ENCODE measurements around the gene TREML2. TPM values are rescaled to one million over a fixed set of nuclear protein-coding genes. Genes with fewer than 3 reads are reported as not detected.

TREML2 gene
- total and polyA plus RNA-seq, 9 of the 15 experiments (the other 6 are each of a cell fraction or from before 2014, with no cell fraction given) = 0.20 to 2.9 (median 1.4) TPM

DNA sequence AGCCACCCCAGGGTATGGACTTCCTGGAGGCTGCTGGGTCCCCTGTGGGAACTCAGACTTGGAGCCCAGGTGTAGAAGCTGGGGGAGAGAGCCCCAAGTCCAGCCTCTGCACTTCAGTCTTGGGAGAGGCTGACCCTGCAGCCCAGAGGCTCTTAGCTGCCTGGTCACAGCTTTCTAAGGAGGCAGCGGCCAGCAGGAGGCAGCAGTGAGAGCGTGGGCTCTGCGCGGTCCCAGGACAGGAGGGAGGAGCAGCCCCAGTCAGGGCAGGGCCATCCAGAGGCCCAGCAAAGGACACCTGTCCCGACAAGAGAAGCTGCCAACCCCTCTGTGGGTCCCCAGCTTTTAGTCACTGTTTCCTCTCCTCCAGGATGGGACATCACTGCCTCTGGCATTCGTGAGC lies 9.4 kb downstream of the TREML2 start (continued):
- TF ChIP-seq HDGF (IDR thresholded peaks at IDR 0.05) (no peak), MED1 (CRISPR knock-in tag; IDR thresholded peaks at IDR 0.05; ENCODE audit: borderline replicate concordance) (no peak), MYC (IDR thresholded peaks at IDR 0.05; ENCODE audit: low read depth, low read length) (peak; percentile 24; the same call in 1 of the 2 replicates), MYC (CRISPR knock-in tag; IDR thresholded peaks at IDR 0.05; ENCODE audit: borderline replicate concordance, low read depth) (no peak), POLR2AphosphoS2 (IDR thresholded peaks at IDR 0.05; ENCODE audit: low read length) (no peak), SIN3B (IDR thresholded peaks at IDR 0.05; ENCODE audit: low read depth) (no peak), SMC3 (conservative IDR thresholded peaks at IDR 0.05; ENCODE audit: insufficient read depth, low read depth, low read length) (peak; percentile 33; the same call in 1 of the 2 replicates), ZNF239 (CRISPR knock-in tag; IDR thresholded peaks at IDR 0.05) (no peak), PML (IDR thresholded peaks at IDR 0.05; ENCODE audit: low read length) (no peak)
- TF ChIP-seq, protein P1, sequence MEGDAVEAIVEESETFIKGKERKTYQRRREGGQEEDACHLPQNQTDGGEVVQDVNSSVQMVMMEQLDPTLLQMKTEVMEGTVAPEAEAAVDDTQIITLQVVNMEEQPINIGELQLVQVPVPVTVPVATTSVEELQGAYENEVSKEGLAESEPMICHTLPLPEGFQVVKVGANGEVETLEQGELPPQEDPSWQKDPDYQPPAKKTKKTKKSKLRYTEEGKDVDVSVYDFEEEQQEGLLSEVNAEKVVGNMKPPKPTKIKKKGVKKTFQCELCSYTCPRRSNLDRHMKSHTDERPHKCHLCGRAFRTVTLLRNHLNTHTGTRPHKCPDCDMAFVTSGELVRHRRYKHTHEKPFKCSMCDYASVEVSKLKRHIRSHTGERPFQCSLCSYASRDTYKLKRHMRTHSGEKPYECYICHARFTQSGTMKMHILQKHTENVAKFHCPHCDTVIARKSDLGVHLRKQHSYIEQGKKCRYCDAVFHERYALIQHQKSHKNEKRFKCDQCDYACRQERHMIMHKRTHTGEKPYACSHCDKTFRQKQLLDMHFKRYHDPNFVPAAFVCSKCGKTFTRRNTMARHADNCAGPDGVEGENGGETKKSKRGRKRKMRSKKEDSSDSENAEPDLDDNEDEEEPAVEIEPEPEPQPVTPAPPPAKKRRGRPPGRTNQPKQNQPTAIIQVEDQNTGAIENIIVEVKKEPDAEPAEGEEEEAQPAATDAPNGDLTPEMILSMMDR (IDR thresholded peaks at IDR 0.05 in 2 of 3, conservative IDR thresholded peaks at IDR 0.05 in 1 of 3; ENCODE audit: insufficient read depth in 2 of 3, low read depth in 1 of 3, low read length in 3 of 3) = peak; percentile 65 to 83 (median 74)
- TF ChIP-seq, protein P2, sequence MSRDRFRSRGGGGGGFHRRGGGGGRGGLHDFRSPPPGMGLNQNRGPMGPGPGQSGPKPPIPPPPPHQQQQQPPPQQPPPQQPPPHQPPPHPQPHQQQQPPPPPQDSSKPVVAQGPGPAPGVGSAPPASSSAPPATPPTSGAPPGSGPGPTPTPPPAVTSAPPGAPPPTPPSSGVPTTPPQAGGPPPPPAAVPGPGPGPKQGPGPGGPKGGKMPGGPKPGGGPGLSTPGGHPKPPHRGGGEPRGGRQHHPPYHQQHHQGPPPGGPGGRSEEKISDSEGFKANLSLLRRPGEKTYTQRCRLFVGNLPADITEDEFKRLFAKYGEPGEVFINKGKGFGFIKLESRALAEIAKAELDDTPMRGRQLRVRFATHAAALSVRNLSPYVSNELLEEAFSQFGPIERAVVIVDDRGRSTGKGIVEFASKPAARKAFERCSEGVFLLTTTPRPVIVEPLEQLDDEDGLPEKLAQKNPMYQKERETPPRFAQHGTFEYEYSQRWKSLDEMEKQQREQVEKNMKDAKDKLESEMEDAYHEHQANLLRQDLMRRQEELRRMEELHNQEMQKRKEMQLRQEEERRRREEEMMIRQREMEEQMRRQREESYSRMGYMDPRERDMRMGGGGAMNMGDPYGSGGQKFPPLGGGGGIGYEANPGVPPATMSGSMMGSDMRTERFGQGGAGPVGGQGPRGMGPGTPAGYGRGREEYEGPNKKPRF (IDR thresholded peaks at IDR 0.05; ENCODE audit: low read depth, low read length) = no peak
- TF ChIP-seq, protein P3, sequence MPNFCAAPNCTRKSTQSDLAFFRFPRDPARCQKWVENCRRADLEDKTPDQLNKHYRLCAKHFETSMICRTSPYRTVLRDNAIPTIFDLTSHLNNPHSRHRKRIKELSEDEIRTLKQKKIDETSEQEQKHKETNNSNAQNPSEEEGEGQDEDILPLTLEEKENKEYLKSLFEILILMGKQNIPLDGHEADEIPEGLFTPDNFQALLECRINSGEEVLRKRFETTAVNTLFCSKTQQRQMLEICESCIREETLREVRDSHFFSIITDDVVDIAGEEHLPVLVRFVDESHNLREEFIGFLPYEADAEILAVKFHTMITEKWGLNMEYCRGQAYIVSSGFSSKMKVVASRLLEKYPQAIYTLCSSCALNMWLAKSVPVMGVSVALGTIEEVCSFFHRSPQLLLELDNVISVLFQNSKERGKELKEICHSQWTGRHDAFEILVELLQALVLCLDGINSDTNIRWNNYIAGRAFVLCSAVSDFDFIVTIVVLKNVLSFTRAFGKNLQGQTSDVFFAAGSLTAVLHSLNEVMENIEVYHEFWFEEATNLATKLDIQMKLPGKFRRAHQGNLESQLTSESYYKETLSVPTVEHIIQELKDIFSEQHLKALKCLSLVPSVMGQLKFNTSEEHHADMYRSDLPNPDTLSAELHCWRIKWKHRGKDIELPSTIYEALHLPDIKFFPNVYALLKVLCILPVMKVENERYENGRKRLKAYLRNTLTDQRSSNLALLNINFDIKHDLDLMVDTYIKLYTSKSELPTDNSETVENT (CRISPR knock-in tag; IDR thresholded peaks at IDR 0.05) = no peak

Data from K562 (cell line).